ENCODE data around the gene RGS6.

RGS6 gene

DNA sequence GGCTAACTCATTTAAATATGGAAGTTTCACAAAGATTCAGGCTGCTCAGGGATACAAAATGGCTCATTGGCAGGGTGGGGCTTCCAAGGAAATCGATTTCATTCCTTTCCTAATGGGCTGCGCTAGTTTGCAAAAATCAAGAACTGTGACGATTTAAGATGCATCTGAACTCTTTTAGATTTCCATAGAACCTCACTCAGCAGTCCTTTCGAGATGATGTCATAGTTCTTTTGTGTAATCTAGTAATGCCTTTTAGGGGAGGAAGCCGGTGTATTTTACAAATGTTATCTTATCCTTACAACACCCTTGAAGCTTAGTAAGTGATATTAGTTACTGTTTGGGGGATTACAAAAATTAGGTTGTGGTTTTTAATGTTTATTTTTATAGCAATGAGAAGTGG is 239.8 kb downstream of the RGS6 start:
- no peak for DNase-seq

DNA sequence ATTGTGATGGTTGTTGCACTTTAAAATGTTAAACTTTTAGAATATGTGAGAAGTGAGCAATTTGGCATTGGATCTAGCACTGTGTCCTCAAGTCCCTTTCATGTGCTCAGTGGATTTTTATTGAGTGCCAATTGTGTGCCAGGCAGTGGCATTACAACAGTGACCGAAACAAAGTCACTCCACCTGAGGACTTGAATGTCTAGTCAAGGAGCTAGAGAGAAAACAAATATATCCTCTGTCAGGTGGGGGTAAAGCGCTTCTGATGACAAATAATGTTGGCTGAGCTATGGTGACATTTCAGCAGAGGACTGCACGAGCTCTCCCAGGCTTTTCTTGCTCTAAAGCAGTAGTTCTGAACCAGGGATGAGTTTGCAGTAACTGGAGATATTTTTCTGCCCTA is 240.4 kb downstream of the RGS6 start:
- no peak for DNase-seq

DNA sequence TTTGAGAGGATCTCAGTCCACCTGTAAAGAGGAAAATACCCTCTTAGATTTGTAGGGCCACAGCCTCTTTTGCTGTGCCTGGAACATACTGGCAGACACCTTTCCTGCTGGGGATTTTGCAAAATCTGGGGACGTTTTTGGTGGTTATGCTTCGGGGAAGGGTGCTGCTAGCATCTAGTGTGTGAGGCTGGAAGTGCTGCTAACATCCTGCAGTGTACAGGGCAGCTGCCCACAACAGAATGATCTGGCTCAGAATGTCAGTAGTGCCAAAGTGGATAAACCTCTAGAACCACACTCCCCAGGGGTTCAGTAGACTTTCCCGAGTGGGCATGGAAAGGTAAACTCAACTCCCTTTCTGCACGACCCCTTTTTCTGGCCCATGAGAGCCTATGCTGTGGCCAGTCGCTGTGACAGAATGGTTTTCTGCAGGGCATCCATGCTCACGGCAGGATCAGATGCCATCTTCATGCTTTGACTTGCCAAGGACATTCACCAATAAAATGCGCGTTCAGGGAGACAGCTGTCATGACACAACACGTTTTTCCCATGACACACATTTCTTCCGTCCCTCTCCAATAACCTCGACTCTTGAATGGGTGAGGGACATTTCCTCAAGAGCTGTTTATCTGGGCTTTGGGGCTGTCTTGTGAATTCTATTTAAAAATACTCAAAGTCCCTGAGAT is 240.9 kb downstream of the RGS6 start:
- no peak for DNase-seq

DNA sequence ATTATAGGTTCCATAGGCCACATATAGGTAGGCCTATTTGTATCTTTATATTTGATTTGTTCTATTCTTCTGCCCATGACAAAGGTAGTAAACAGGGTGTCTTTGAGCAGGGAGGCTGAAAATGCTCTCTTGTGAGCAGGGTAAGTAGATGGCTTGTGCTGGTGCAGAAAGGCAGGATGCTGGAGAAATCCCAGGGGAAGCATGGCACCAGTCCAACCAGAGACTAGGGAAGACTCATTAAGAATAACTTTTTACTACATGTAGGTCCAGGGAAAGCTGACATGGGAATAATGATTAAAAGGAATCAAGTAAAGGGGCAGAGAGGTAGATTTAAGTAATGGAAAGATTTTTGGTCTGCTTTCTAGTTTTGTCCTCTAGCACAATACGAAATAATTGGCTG is 245.0 kb downstream of the RGS6 start:
- DNase-seq, result no peak

DNA sequence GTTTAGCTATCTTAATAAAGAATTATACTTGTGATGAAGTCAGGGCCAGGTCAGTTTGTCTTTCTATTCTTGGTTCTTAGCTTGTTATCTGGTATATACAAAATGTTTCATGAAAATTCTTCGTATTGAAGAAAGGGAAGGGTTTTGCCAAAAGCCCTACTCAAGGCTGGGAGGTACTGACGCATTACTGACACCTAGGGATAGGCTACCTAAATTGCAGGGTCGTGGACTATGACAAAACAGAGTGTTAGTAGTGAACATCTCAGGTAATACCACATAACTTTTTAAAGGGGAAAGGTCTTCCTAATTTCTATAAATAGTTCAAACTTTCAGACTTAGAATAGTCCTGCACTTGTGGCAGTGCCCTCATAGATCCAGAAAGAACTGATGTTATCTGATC is 246.3 kb downstream of the RGS6 start:
- no peak for DNase-seq

DNA sequence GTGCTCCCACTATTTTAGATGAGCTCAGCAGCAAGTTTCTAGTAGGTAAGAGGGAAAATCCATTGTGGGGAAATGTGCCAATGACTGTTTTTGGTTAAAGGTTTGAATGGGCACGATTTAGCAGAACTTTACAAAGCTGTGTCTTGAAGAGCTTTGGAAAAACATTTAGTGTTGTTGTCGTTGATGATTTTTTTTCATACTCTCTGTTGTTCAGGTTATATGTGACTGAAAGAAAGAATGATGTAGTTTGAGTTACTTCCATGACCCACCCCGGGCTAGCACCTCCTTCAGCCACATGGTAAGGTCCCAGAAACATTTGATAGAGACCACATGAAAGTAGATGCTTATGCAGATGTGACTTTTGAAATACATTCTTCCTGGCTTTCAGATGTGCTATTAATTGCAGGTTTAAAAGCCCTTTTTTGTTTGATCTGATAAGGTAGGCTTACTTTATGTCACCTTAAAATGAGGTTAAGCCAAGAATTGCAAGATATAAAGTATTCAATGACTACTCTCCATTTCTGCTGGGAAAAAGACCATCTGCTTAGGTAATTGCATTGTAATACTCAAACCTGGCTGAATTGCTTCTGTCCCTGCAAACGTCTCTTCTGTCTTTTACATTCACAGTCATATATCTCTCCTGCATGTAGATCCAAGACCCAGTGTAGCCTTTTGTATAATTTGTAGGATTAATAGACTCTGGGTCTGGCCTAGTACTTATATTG is 250.6 kb downstream of the RGS6 start:
- no peak for DNase-seq

DNA sequence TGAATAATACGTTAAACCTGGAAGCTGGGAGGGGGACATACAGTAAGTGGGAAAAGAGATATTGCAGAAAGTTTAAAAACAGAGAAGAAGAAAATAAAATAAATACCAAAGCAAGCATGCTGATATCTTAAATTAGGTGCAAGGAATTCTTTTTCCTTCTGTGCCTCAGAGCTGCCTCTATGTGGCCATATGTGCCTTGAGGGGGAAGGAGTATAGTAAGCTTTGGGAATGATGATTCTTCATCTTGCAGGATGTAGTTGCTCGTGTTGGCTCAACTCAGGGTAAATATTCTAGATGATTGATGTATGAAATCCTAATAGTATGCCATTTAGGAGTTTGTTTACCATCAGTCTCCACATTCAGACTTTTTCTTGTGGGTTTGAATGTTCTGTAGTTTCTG is 251.4 kb downstream of the RGS6 start:
- no peak for DNase-seq

DNA sequence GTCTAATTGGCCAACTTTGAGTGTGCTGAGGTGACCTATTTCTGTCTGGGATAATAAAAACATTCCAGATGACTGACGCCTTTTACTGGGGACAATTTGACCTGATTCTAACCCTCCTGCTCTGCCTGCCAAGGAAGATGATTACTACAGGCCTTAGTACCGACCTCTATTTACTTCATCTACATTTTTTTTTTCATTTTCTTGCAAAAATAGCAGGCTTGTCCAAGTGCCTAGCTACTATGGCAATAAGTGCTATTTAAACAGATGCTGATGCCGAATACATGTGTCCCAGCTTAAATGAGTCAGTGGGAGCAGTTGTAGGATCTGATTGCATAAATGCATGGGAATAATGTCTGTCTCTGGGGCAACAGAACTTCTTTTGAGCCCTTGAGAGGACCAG is 254.3 kb downstream of the RGS6 start:
- DNase-seq, result no peak

DNA sequence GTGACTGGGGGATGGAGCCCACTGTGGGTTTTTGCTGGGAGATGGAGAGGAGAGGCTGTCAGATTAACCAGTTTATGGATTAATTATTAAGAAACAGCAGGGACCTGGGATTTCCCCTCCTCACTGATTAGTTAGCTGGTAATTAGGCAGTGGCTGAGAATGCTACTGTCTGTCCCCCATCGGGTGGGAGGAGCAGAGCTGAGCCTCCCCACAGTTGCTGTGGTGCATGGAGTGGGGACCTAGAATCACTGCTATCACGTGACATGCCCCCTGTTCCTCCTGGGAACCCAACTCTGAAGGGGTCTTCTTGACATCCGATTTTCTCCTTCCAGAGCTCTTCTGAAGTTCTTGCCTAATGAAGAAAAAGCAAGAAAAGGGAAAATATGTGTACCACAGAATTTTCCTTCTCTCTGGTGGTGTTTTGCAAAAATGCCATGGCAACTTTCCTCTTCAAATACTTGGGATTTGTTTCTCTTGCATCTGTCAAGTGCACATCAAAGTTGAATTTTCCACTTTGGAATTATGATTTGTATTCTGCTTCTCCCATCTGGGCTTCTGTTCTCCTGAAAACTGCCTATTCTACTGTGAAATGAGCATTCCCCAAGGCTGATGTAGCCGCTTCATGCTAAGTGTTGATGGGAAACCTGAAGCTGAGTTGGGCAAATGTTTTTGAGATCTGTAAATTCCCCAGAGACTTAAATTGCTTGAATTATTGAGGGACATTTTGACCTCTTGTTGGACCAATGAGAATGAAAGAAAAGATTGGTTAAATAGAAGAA is 264.2 kb downstream of the RGS6 start:
- DNase-seq, result no peak

DNA sequence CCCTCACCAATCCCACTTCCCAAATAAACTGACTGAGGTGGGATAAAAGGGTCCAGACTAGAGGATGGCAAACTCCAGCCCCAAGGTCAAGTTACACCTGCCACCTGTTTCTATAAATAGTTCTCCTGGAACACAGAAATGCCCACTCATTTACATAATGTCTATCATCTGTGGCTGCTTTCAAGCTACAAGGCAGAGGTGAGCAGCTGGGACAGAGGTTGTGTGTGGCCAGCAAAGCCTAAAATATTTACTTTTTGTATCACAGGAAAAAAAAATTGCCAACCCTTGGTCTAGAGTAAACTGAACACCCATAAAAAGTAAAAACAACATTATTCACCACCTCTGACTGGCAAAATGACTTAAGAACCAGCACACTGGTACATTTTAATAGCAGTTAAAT is 269.4 kb downstream of the RGS6 start:
- DNase-seq, result no peak

DNA sequence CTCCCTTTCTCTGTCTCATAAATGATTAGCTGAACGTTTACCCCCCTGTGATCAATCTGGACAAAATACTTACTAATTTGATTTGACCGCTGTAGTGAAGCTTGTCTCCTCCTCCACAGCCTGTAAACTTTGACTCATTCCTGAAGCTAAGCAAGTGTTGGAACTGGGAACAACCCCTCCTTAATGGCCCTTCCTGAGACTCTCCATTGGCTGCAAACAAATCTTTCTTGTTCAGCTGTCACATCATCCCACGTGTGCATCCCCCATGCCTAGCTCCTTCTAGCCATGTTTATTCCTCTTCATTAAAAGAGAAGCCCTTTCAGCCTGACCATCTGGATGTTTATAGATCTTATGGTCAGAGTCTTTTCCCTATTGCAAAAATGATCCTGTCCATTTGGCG is 281.2 kb downstream of the RGS6 start:
- DNase-seq, result no peak

DNA sequence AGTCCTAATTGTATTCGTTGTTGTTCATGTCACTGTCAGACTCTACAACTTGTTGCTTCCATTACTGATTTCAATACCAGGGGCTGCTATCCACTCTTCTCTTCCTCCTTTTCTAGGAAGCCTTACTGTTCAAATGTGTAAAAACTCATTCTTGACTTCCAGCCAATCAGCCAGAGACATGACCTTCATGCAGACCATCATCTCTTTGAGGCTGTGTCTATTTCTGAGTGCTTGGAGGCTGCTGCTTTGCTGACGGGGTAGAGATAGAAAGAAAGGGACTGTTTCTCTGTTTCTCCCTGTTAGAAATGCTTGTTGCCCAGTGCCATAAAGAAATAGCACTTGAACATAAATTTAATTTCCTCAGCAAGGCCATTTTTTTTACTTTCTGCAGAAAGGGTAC is 282.9 kb downstream of the RGS6 start:
- no peak for DNase-seq

DNA sequence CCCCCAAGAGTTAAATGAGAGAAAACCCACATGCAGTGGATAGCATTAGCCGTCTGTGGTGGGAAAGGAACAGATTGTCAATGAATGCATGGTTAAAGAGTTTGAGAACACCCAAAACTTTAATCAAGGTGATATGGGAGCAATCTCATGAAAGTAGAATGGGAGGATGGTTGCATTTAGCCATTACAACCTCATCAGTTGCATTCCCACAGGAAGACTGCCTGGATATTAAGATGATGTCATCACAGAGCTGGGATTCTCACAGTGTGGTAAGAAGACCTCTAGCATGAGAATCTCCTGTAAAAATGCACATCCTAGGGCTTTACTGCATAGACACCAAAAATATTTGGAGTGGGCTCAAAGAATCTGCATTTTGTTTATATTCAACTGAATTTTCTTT is 284.9 kb downstream of the RGS6 start:
- no peak for DNase-seq

DNA sequence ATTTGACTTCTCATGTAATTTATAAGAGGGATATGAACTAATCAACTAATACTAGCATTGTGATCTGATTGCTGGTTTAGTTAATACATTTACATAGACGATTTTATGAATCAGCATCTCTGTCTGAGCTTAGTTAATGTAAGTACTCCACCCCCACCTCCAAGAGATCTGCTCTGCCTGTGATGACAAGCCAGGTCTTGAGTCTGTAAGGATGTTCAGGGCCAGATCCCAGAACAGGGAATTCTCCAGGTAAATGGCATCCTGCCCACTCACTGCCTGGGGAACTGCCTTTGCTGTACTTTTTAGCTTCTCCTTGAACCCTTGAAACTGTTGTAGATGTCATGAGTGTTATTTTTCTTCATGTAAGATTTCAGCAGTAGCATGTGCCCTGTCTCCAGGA is 289.8 kb downstream of the RGS6 start:
- no peak for DNase-seq

DNA sequence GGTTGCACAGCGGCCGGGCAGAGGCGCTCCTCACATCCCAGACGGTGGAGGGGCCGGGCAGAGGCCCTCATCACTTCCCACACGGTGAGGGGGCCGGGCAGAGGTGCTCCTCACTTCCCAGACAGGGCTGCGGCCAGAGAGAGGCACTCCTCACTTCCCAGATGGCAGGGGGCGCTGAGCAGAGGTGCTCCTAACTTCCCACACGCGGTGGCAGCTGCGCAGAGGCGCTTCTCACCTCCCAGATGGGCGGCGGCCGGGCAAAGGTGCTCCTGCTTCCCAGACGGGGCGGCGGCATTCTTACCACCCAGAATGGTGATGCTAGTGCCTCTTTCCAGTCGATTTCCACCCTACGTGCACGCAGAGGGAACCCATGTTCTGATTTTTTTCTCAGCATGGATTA is 304.4 kb downstream of the RGS6 start:
- no peak for DNase-seq

DNA sequence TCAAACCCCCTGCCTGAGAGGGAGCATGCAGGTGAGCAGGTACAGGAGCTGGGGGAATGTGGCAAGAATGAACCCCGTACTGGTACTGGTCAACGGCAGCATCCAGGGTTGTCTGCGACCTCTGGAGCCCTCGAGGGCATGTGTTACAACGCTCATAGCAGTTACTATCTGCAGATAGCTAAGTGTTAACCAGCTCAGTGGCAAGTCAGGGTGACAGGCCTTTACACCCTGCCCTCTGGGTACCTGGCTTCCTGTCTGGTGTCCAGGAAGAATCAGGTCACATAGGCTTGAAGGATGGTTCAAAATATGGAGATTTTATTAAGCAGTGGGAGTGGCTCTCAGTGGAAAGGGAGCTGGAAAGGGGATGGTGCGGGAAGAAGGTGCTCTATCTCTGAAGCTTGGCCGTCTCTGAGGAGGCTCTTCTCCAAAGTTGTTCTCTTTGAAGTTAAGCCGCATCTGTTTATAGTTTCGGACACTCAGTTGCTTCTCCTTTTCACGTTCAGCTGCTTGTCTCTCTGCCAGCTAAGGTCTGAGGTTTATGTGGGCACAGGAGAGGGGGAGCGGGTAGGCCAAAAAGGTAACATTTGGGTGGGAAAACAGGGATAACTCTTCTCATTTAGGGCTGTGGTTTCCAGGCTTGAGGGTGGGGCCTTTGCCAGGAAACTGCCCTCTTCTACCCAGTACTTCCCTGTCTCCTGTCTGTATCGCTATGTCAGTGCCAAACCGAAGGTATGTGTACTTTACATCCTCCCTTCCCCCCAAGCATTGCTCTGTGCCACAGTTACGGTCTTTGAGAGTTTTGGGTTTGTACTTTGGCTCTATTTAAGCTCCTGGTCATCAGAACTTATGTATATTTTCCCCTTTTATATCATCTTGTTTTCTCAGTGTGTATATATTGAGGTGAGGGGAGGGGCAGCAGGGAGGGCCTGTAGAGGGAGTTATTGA is 305.8 kb downstream of the RGS6 start:
- DNase-seq, result no peak

DNA sequence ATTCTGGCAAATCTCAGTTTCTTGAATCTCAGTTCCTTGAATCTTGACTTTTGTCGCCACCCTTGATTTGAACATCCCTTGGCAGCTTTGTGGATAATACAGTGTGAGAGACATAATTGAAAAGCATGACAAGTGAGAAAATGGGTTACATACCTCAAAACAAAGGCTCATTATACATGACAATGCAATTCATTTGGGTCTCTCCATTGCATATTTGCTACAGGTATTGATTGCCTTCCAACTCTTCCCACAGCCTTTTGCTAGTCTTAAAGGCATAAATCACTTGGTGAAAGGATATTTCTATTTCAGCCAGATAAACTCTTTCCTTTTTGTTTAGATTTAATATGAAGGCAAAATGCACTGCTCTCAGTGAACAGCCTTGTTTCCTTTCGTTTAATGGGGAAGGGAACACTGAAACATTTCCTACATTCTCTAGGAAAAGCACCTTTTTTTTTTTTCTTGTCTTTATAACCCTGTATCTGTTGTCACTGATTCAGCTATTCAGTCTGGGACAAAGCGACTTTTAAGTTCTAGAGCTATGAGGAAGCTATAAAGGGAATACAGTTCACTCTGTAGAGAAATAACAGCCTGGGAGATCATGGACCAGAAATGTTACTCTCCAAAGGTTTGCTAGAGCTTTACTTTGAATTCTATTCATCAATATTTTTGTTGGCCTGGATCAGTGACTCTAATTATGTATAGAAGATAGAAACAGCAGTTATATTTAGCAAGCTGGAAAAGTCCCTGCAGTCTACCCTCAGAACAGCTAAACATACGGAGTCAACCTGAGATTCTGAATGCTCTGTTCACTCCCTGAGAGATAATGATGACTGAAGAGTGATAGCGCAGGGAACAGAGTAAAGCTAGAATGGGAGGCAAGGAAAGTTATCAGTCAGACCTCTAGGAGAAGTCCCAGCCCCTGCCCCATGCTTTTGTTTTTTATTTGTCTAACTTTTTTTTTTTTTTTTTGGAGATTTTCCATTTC is 311.4 kb downstream of the RGS6 start:
- no peak for DNase-seq

DNA sequence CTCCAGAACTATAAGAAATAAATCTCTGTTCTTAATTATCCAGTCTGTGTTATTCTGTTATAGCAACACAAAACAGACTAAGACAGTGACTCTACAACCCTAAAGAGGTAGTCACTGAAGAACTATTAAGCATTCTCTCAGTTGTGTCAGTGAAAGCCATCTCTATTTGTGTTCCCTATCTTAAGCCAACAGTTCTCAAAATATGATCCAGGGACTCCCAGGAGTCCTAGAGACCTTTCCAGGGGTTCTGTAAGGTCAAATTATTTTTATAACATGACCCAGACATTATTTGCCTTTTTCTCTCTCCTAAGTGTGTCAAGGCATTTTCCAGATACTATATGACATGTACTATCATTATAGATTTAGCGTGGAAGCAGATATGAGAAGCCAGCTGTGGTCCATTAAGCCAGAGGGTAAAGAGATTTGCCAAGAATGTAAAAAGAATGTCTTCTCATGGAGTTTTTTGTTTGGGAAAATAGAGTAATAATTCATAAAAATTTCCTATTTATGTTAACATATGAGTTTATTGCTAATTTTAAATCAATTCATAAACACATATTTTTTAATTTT is 315.8 kb downstream of the RGS6 start:
- DNase-seq, result no peak

DNA sequence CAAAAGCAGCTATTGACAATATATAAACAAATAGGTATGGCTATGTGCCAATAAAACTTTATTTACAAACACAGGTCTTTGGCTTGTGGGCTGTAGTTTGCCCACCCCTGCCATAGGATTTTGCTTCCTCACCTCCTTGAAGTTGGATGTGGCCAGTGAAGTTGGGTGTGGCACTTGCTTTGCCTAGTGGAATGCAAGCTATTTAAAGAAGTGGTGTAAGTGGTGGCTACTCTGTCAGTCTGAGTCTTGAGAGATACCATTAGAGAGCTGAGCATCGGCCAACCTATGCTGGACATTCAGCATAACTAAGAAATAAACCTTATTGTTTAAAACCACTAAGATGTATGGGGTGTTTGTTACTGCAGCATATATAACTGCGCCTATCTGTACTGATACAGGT is 321.3 kb downstream of the RGS6 start:
- DNase-seq, result no peak

DNA sequence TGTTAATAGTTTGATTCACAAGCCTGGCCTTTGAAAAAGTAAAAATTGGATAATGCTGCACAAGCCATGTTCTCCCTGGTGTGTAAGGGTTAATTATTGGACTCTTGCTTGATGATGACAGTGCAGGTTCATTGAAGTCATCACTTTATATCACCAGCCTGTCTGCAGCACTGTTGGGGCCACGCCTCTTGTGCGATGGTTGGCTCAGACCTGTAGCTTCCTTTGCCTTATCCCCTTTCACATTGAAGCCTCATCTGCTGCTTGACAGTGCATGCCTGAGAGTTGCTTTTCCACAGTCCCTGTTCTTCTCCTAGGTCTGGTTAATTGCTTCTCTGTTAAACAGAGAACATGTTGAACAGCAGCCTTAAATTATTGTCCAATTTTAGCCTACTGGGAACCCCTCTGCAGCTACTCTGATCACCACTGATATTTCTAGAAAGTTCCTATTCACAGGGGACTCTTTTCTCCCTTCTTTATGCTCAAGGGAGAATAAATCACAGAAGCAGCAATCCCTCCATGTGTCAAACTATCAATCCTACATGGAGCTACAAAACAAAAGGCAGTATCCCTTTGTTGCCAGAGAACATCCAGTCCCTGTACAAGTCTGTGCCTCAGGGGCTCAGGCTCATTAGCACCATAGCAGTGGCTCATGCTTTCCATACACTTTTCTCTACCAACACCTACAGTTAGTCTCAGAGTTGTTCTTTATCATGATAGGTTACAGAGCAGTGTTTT is 322.1 kb downstream of the RGS6 start:
- no peak for DNase-seq
